GM19438 (cell line): Measurements from ENCODE around the gene MAPT.

ENCODE experiments used
- ATAC-seq: cut with Tn5 transposase; IDR thresholded peaks from one replicate; pipeline ENCODE4 v1.9.1; 2021; ENCODE audit warnings: low read depth; ENCODE audit not compliant: unreplicated experiment

MAPT gene

GRCh38 chr17:46023783-46024388, 129.5 kb downstream of the MAPT start:
- no peak for ATAC-seq

DNA sequence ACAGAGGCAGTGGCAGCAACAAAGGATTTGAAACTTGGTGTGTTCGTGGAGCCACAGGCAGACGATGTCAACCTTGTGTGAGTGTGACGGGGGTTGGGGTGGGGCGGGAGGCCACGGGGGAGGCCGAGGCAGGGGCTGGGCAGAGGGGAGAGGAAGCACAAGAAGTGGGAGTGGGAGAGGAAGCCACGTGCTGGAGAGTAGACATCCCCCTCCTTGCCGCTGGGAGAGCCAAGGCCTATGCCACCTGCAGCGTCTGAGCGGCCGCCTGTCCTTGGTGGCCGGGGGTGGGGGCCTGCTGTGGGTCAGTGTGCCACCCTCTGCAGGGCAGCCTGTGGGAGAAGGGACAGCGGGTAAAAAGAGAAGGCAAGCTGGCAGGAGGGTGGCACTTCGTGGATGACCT, 130.2 kb downstream of the MAPT start:
- ATAC-seq, result no peak

GRCh38 chr17:46025060-46025459, 130.7 kb downstream of the MAPT start:
- no peak for ATAC-seq

GRCh38 chr17:46025510-46026165, 131.3 kb downstream of the MAPT start:
- ATAC-seq, result no peak

DNA sequence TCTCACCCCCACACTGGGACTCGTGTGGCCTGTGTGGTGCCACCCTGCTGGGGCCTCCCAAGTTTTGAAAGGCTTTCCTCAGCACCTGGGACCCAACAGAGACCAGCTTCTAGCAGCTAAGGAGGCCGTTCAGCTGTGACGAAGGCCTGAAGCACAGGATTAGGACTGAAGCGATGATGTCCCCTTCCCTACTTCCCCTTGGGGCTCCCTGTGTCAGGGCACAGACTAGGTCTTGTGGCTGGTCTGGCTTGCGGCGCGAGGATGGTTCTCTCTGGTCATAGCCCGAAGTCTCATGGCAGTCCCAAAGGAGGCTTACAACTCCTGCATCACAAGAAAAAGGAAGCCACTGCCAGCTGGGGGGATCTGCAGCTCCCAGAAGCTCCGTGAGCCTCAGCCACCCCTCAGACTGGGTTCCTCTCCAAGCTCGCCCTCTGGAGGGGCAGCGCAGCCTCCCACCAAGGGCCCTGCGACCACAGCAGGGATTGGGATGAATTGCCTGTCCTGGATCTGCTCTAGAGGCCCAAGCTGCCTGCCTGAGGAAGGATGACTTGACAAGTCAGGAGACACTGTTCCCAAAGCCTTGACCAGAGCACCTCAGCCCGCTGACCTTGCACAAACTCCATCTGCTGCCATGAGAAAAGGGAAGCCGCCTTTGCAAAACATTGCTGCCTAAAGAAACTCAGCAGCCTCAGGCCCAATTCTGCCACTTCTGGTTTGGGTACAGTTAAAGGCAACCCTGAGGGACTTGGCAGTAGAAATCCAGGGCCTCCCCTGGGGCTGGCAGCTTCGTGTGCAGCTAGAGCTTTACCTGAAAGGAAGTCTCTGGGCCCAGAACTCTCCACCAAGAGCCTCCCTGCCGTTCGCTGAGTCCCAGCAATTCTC, 132.1 kb downstream of the MAPT start:
- ATAC-seq, result no peak

- ATAC-seq, result no peak
These were observed 133.0 kb downstream of the MAPT start for GRCh38 chr17:46027048-46027975.

DNA sequence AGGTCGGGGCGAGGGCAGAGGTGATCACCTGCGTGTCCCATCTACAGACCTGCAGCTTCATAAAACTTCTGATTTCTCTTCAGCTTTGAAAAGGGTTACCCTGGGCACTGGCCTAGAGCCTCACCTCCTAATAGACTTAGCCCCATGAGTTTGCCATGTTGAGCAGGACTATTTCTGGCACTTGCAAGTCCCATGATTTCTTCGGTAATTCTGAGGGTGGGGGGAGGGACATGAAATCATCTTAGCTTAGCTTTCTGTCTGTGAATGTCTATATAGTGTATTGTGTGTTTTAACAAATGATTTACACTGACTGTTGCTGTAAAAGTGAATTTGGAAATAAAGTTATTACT, 133.6 kb downstream of the MAPT start:
- no peak for ATAC-seq

GRCh38 chr17:46028374-46028773, 134.0 kb downstream of the MAPT start:
- ATAC-seq, result no peak

DNA sequence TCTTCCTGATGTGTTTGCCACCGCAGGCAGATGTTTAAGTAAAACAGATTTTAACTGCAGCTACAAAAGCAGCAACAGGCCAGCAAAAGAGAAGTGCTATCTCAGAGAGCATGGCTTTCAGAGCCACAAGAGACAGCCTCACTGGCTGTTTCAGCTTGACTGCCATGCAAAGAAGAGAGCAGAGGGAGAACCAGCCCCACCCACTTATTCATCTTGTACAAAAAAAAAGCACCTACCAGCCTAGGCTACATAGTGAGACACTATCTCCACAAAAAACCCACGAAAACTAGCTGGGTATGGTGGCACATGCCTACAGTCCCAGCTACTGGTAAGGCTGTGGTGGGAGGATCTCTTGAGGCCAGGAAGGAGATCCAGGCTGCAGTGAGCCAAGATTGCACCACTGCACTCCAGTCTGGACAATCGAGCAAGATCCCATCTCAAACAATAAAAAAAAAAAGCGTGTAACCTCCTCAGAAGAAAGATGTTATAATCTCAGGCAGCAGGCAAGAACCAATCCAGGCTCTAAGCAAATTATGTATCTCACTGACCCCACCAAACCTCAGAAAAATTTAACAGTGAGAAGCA, 134.7 kb downstream of the MAPT start:
- ATAC-seq, result no peak

DNA sequence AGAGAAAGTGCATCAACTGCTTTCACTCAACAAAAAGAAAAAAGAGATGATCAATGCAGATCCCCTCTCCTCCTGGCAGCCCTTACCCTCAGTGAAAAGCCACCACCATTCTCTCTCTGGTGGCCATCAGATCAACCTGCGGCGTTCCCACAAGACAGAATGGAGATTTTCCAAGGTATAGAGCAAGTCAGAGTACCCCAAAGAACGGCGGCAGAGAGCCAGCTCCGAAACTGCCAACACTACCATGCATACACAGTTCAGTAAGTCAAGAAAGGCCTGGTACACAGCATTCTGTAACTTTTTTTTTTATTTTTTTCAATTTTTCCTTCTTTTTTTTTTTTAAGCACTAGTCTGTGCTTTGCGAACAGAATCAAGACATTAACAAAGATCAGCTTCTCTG, 135.3 kb downstream of the MAPT start:
- ATAC-seq, result no peak

GRCh38 chr17:46030752-46031151, 136.4 kb downstream of the MAPT start:
- ATAC-seq, result no peak

DNA sequence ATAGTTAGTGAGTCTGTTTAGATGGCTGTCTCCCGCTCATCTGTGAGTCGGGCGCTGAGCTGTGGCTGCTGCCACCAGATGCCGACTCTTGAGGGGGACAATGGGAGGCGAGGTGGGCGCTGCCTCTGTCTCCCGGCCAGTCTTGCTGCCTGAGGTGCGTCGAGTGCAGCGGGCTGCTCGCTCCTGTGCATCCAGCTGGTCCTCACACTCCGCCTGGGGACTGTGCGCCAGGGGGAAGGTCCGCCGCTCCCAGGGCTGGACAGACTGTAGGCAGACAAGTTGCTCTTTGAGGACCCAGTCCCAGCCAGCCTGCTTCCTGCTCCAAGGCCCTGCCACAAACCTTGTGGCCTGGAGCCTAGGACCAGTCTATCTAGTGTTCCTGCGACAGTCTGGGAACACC, 137.1 kb downstream of the MAPT start:
- ATAC-seq, result no peak

- no peak for ATAC-seq
These were observed 137.6 kb downstream of the MAPT start for GRCh38 chr17:46031920-46032319.

- ATAC-seq, result no peak
These were observed 138.6 kb downstream of the MAPT start for GRCh38 chr17:46032909-46033308.

GRCh38 chr17:46033392-46033791, 139.0 kb downstream of the MAPT start:
- no peak for ATAC-seq

- no peak for ATAC-seq
These were observed 140.9 kb downstream of the MAPT start for GRCh38 chr17:46035112-46035818.

DNA sequence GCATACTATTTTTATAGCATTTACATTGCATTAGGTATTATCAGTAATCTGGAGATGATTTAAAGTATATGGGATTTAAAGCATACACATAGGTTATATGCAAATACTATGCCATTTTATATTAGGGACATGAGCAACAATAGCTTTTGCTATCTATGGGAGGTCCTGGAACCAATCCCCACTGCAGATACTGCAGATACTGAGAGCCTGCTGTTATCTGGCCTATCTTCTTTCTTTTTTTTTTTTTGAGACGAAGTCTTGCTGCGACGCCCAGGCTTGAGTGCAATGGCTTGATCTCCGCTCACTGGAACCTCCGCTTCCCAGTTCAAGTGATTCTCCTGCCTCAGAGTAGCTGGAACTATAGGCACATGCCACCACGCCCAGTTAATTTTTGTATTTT, 142.1 kb downstream of the MAPT start:
- no peak for ATAC-seq

DNA sequence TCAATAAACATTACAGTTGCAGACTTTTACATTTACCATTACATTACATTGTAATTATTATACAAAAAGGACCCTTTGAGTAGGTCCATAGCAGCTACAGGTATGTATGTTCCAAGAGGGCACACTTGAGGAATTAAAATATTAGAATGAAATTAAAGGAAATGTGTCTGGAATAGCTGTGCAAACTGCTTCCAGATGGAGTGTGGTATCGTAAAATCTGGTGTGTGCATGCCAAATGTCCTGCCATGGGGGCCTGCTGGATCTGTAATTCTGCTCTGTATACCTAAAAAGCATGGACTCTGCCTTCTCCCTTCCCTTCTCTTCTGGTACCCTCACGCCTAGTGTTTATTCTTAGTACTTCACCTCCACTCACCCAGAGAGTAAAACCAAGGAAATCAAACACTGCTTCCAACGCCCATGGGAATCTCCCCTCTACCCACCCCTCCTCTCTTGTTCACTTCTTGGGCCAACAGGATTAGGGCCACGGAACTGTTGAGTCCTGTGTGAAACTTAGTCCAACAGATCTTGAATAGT, 143.4 kb downstream of the MAPT start:
- no peak for ATAC-seq

- no peak for ATAC-seq
These were observed 144.1 kb downstream of the MAPT start for GRCh38 chr17:46038414-46038813.
